Measurements from ENCODE around the gene SETBP1. TPM values are rescaled to one million over a fixed set of nuclear protein-coding genes. Genes with fewer than 3 reads are reported as not detected.

SETBP1 gene
- total and polyA plus RNA-seq, 2 of the 13 experiments (the other 11 are each of a cell fraction or from before 2014, with no cell fraction given) = 0.18 to 0.65 TPM

- no TSS peak for BruUV-seq (replicated peaks)
- H3K27ac ChIP-seq (ENCODE audit: extremely low read length, insufficient read depth, low read length) = no peak overlapping the region
- in situ Hi-C loops (cut with HindIII; ENCODE audit: extremely low pct_ligation_motif_present, low pct_unique_long_range_greater_than_20kb) = no loop called here
- no peak overlapping the region for H3K4me2 ChIP-seq (ENCODE audit: low read depth, low read length)
- FAIRE-seq (no peak), DNase-seq (ENCODE audit: low spot score) (no peak), ATAC-seq (no peak)
- no peaks in the 10 kb centered on the region for H3K9me3 ChIP-seq (ENCODE audit: low read length)
- ChIA-PET CTCF (ENCODE audit: low intra/inter-chr PET ratio, low total read pairs) (no interaction called here), POLR2A (no interaction called here)
- 46% methylated on average over 4 of the region's 13 CpGs for WGBS (ENCODE audit: low lambda C conversion rate)
- H3K27me3 ChIP-seq (ENCODE audit: control insufficient read depth in 1 of 2, insufficient read depth in 2 of 2, low read length in 2 of 2) = no peaks in the 10 kb centered on the region
- intact Hi-C loops (cut with micrococcal nuclease; ENCODE audit: unreplicated experiment) = no loop called here
- no peaks in the 10 kb centered on the region for H3K4me1 ChIP-seq (ENCODE audit: insufficient read depth, low read length)
- no peak overlapping the region for H3K4me3 ChIP-seq (replicated peaks in 1 of 3; ENCODE audit: insufficient read depth in 1 of 3, low read depth in 2 of 3, low read length in 3 of 3)
- no peak overlapping the region for H2AFZ ChIP-seq (ENCODE audit: low read length)
- no peaks in the 10 kb centered on the region for H4K20me1 ChIP-seq (ENCODE audit: insufficient read depth, low read length)
- H3K36me3 ChIP-seq (replicated peaks in 1 of 2; ENCODE audit: control insufficient read depth in 1 of 2, insufficient read depth in 2 of 2, low read length in 2 of 2) = no peaks in the 10 kb centered on the region
- no peaks in the 10 kb centered on the region for H3K79me2 ChIP-seq (ENCODE audit: insufficient read depth, low read length)
- no peak overlapping the region for H3K9ac ChIP-seq (ENCODE audit: insufficient read depth, low read depth, low read length)
- no peak for TF ChIP-seq SATB2 (CRISPR knock-in tag; IDR thresholded peaks at IDR 0.05)
- TF ChIP-seq RARA (CRISPR knock-in tag; IDR thresholded peaks at IDR 0.05) = no peak
- TF ChIP-seq ZNF709 (CRISPR knock-in tag; IDR thresholded peaks at IDR 0.05) = no peak
- TF ChIP-seq ETV5 (CRISPR knock-in tag; IDR thresholded peaks at IDR 0.05; ENCODE audit: borderline replicate concordance) = no peak
- no peak for TF ChIP-seq ZNF562 (CRISPR knock-in tag; IDR thresholded peaks at IDR 0.05; ENCODE audit: borderline replicate concordance)
- no peak for TF ChIP-seq ZNF567 (CRISPR knock-in tag; IDR thresholded peaks at IDR 0.05; ENCODE audit: borderline replicate concordance)
- no peak for TF ChIP-seq ZNF563 (CRISPR knock-in tag; IDR thresholded peaks at IDR 0.05)
- TF ChIP-seq CBX2 (IDR thresholded peaks at IDR 0.05; ENCODE audit: low read depth, low read length) = no peak
- no peak for TF ChIP-seq CBX2 (CRISPR knock-in tag; IDR thresholded peaks at IDR 0.05; ENCODE audit: low read depth)
- no peak for TF ChIP-seq ZNF296 (CRISPR knock-in tag; conservative IDR thresholded peaks at IDR 0.05)
- no peak for TF ChIP-seq ZNF292 (CRISPR knock-in tag; IDR thresholded peaks at IDR 0.05; ENCODE audit: borderline replicate concordance, low read depth)
- no peak for TF ChIP-seq ATAD3A (CRISPR knock-in tag; IDR thresholded peaks at IDR 0.05)
- no peak for TF ChIP-seq ZBTB4 (CRISPR knock-in tag; IDR thresholded peaks at IDR 0.05; ENCODE audit: borderline replicate concordance)
- no peak for TF ChIP-seq CBFB (CRISPR knock-in tag; IDR thresholded peaks at IDR 0.05)
- no peak for TF ChIP-seq ZBTB20 (CRISPR knock-in tag; IDR thresholded peaks at IDR 0.05; ENCODE audit: borderline replicate concordance, low read depth)
- no peak for TF ChIP-seq HNRNPK (IDR thresholded peaks at IDR 0.05; ENCODE audit: low read depth, low read length, poor library complexity, severe bottlenecking)
- TF ChIP-seq NCOA5 (CRISPR knock-in tag; IDR thresholded peaks at IDR 0.05) = no peak
These were observed 171.4 kb downstream of the SETBP1 start for GRCh38 chr18:44851856-44852621.
